HG03280 (cell line): ENCODE data around the gene SPART.

Source experiments
- ATAC-seq: cut with Tn5 transposase; IDR thresholded peaks from one replicate; pipeline ENCODE4 v1.9.1; 2021; ENCODE audit warnings: mild to moderate bottlenecking, moderate library complexity; ENCODE audit not compliant: unreplicated experiment

Gene SPART

GRCh38 chr13:36346222-36347083 is at the start of gene SPART:
TSS of gene SPART (minus strand) at chr13:36346394. CDS start at chr13:36335830, 10,564 bp downstream.
- peak; percentile 97 for ATAC-seq

- no peak for ATAC-seq
Measured at GRCh38 chr13:36395280-36395679, 49.1 kb upstream of the SPART start.

GRCh38 chr13:36385489-36385888 is 39.3 kb upstream of the SPART start:
- ATAC-seq: no peak

- ATAC-seq: no peak
Measured at GRCh38 chr13:36382030-36382429, 35.8 kb upstream of the SPART start.

GRCh38 chr13:36377826-36378468 is 31.8 kb upstream of the SPART start:
- no peak for ATAC-seq

- no peak for ATAC-seq
Measured at GRCh38 chr13:36374063-36374462, 27.9 kb upstream of the SPART start.

GRCh38 chr13:36371185-36371584 is 25.0 kb upstream of the SPART start:
- no peak for ATAC-seq

GRCh38 chr13:36370108-36370429 is 23.9 kb upstream of the SPART start:
- ATAC-seq: no peak

- ATAC-seq: no peak
Measured at GRCh38 chr13:36369268-36370107, 23.3 kb upstream of the SPART start.

- ATAC-seq: no peak
Measured at GRCh38 chr13:36366031-36366430, 19.8 kb upstream of the SPART start.

- ATAC-seq: no peak
Measured at GRCh38 chr13:36363366-36363863, 17.2 kb upstream of the SPART start.

GRCh38 chr13:36362914-36363313 is 16.7 kb upstream of the SPART start:
- no peak for ATAC-seq

GRCh38 chr13:36362251-36362650 is 16.1 kb upstream of the SPART start:
- no peak for ATAC-seq

- ATAC-seq: no peak
Measured at GRCh38 chr13:36360903-36361302, 14.7 kb upstream of the SPART start.

GRCh38 chr13:36359301-36359950 is 13.2 kb upstream of the SPART start:
- no peak for ATAC-seq

- ATAC-seq: no peak
Measured at GRCh38 chr13:36358175-36358718, 12.1 kb upstream of the SPART start.

- ATAC-seq: no peak
Measured at GRCh38 chr13:36357692-36358091, 11.5 kb upstream of the SPART start.

GRCh38 chr13:36357231-36357630 is 11.0 kb upstream of the SPART start:
- no peak for ATAC-seq

GRCh38 chr13:36356058-36356457 is 9.9 kb upstream of the SPART start:
- no peak for ATAC-seq

- ATAC-seq: no peak
Measured at GRCh38 chr13:36355632-36356031, 9.4 kb upstream of the SPART start.
